ENCODE data around the gene NECAP2. TPM values are rescaled to one million over a fixed set of nuclear protein-coding genes. Genes with fewer than 3 reads are reported as not detected.

NECAP2 gene, protein sequence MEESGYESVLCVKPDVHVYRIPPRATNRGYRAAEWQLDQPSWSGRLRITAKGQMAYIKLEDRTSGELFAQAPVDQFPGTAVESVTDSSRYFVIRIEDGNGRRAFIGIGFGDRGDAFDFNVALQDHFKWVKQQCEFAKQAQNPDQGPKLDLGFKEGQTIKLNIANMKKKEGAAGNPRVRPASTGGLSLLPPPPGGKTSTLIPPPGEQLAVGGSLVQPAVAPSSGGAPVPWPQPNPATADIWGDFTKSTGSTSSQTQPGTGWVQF
- 32.8 TPM for polyA plus RNA-seq (ENCODE audit: insufficient read length)

DNA sequence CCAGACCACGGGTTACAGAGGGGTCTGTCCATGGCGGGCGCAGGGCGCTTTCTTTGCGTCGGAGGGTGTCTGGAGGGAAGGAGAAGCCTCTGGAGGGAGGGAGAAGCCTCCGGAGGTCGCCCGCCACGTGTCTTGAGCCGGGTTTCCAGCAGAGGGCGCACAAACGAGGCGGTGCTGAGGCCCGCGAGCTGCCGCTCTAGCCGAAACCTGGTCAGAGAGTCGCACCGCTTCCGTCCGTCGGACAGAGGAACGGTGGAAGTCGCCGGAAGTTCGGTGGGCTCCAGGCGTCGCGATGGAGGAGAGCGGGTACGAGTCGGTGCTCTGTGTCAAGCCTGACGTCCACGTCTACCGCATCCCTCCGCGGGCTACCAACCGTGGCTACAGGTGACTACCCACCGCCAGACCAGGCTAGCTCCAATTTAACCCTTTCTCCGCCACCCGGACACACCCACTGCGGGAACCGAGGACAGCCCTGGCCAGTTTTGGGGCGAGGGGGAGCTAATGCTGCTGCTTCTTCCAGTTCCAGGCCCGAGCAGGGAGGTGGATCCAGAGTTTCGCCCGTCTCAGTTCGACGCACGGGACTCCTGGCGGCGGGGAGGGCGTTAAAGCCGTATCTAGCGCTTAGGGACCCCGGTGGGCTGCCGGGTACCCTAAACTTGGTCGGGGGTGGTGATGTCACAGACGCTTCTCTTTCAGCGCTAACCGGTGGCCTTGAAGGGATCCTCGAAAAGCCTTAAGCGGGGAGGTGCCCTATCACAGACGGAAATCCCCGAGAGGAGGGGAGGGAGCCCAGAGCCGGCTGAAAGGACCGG is at the start of gene NECAP2:
Gene NECAP2 (plus strand): TSS at position 255 of the 812 bp plus-strand sequence. CDS start 38 bp downstream, at position 293.
- DNase-seq (ENCODE audit: low read depth): peak; percentile 81

GRCh38 chr1:16391411-16391810 is 49.1 kb upstream of the NECAP2 start:
- DNase-seq (ENCODE audit: low read depth): no peak

DNA sequence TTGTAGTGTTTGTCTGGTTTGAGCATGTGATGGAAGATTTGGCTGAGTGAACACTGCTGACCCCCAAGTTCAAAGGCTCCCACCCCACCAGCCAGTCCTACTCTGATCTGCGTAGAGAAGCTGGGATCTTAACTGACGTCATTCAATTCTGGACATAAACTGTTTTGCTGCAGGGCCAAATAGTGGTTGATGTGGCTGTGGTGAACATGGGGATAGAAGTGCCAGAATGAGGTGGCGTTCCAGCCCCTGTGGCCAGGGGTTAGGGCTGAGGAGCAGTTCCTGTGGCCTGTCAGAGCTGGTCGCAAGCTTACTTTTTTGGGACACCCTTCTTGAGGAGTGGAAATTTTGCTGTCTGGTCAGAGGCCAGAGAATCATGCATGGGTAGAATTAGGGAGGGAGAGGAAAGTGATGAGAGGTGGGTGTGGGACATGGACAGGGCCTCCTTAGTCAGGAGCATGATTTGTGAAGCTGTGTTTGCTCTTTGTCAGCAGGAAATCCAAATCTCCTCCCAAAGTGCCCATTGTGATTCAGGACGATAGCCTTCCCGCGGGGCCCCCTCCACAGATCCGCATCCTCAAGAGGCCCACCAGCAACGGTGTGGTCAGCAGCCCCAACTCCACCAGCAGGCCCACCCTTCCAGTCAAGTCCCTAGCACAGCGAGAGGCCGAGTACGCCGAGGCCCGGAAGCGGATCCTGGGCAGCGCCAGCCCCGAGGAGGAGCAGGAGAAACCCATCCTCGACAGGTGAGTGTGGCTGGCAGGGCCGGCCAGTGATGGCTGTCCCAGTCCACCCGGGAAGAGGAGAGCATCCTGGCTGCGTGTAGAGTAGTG is 47.6 kb upstream of the NECAP2 start:
- DNase-seq (ENCODE audit: low read depth): no peak

DNA sequence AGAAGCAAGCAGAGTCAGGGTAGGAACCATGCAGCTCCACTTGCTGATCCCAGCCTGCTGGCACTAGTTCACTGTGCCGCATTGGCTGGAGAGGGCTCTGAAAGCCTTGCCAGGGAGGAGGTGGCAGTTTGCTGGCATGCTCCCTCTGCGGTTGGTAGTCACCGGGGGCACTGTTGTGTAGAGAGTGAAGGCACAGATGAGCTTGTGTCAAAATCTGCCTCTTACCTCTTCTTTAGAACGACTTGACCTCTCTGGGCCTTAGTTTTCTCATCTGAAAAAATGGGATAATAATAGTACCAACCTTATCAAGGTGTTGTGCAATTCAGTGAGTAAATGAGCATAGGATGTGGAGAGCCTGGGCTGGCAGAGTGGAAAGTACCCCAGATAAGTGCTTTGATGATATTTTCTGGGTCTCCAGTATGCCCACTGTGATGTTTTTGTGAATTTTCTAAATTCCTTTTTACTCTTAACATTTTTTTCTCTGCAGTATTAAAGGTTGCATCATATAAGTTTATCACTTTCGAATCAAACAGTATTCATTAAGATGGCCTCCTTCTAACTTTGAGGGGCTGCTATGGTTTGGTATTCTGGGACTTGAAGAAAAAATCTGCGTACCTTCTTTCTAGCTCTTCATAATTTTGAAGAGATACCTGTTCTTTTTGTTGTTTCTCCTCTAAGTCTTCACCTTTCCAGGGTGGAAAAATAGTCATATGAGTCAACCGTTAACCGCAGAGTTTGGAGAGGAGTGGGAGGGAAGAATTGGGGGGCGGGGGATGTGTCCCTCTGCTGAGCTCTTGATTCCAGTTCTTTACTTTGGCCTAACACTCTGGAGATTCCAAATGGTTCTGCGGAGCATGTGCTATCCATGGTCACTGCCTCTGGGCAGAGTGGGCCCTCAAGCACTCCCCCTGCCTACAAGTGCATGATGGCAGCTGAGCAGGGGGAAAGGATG is 46.7 kb upstream of the NECAP2 start:
- no peak for DNase-seq (ENCODE audit: low read depth)

- no peak for DNase-seq (ENCODE audit: low read depth)
These were observed 45.5 kb upstream of the NECAP2 start for GRCh38 chr1:16394977-16395376.

GRCh38 chr1:16396591-16396990 is 43.9 kb upstream of the NECAP2 start:
- DNase-seq (ENCODE audit: low read depth): no peak

DNA sequence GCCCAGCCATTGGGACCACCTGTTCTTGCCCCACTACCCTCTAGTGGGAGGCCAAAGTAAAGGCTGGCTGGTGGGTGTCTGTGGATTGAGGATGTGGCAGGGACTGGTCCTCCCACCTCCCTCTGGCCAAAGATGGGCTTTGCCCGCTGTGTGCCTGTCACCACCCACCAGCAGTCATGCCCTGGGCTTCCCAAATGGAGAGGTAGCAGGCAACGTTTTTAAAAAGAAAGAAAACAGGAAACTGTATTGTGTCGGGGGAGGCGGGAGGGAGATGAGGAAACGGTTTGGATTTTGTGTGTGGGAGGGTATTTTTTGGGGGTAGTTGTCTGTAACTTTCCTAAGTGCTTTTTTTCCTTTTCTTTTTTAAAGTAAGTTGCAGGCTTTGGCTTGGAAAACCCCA is 43.4 kb upstream of the NECAP2 start:
- no peak for DNase-seq (ENCODE audit: low read depth)

DNA sequence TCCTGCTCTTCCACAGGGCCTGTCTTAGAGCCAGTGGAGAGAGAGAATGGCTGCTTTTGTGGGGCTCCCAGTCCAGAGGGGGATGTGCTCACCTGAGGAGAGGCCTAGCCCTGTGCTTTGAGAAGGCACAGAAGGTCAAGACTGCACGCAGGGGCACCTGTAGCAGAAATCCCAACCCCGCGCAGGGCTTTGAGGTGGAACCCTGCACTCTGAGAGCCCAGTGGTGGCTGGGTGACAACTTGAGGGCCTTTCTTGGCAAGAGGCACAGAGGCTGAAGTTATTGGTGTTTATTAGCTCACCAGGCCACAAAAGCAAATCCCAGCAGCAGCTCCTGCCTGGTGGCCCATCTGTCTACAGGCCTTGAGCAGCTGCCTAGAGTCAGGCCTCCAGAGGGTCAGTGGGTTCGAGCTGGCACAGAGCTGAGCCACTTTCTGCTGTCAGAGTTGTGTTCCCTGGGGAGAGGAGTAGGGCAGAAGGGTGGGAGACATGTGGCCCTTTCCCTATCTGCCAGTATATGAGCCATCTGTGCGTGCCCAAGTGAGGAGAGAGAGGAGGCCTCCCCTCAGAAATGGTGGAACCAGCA is 42.1 kb upstream of the NECAP2 start:
- no peak for DNase-seq (ENCODE audit: low read depth)

- no peak for DNase-seq (ENCODE audit: low read depth)
These were observed 37.8 kb upstream of the NECAP2 start for GRCh38 chr1:16402742-16403141.

GRCh38 chr1:16405441-16405840 is 35.1 kb upstream of the NECAP2 start:
- DNase-seq (ENCODE audit: low read depth): no peak

GRCh38 chr1:16406868-16407267 is 33.7 kb upstream of the NECAP2 start:
- no peak for DNase-seq (ENCODE audit: low read depth)

DNA sequence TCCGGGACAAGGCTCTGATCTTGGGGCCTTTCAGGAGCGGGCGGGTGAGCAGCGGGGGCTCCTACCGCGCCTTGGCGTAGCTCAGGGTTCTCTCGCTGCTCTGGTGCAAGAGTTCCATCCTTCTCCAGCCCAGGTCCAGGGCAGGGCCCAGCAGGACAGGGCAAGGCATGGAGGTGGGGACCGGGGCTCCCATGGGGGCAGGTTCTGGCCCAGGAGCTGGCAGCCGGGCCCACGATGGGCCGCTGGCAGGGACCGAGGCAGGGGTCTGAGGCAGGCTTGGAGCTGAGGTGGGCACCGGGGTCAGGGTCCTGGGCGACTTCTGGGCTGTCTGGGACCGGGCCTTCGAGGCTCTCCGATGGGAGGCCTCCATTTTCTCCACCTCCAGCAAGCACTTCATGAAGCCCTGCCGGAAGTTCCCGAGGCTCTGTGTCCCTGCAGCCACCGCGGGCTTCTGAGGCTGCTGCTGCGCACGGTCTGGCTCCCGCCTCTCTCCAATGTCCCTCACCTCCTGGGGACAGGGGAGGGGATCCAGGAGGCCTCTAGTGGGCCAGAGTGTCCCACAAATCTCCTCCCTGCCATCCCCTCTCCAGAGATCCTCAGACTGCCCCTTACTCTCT is 30.9 kb upstream of the NECAP2 start:
- no peak for DNase-seq (ENCODE audit: low read depth)

- no peak for DNase-seq (ENCODE audit: low read depth)
These were observed 29.7 kb upstream of the NECAP2 start for GRCh38 chr1:16410803-16411202.

- DNase-seq (ENCODE audit: low read depth): no peak
These were observed 27.3 kb upstream of the NECAP2 start for GRCh38 chr1:16413191-16413590.

DNA sequence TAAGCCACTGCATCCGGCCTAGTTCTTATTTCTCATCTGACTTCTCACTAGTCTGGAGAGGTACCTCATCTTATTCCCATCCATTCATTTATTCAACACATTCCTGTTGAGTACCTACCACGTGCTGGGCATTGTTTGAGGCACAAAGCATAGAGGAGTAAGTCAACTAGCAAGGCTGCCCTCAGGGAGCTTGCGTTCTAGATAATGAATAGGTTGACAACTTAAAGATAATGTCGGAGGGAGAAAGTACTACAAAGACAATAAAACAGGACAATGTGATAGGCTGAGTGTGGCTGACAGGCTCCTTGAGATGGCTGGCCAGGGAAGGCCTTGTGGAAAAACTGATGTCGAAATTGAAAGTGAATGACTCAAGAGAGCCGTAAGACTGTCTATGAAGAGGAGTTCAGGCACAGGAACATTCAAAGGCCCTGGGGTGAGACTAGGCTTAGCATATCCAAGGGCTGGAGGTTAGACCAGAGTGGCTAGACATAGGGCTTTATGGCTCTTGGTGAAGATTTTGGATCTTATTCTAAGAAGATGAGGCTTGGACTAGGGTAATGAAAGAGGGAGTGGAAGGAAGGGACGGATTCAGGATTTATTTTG is 21.6 kb upstream of the NECAP2 start:
- no peak for DNase-seq (ENCODE audit: low read depth)

DNA sequence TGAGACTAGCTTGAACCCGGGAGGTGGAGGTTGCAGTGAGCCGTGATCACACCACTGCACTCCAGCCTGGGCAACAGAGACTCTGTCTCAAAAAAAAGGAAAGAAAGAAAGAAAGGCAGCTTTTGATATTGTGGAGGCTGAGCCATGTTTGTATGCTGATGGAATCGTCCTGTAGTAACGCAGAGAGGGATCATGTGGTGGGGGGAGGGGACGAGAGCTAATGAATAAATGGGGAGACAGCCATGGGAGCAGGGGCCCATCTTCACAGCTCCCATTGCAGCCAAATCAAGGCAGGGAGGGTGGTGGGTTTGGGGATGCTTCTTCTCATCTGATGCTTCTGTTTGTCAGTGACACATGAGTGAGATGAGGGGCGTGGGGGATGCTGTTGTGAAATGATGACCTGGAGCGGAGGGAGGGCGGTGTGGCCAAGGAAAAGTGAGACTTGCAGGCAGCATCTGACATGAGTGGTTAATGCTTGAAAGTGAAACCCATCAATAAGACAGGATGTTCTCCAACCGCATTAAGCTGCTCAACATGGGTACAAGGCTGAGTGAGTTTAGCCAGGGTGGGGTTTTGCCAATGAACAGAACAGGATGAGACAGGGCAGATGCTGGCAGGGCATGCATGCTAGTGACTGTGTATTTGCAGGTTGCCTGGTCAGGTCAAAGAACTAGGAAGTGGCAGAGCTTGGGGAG is 20.0 kb upstream of the NECAP2 start:
- no peak for DNase-seq (ENCODE audit: low read depth)

DNA sequence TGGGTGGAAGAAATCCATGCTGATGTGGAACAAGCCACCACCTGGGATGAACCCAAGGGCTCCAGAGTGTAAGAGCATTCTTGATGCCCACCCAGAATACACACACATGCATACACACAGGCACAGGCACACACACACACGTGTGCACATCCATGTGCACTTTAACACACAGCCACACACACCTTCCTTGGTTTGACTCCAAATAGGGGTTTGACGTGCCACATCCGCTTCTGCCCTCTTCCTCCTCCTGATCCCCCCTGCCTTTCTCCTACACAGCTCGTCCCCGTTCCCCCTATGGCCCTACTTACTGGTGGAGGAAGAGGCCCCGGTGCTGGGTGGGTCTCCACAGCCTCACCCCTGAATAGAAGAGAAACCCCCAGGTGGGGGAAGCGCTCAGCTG is 19.3 kb upstream of the NECAP2 start:
- DNase-seq (ENCODE audit: low read depth): no peak

DNA sequence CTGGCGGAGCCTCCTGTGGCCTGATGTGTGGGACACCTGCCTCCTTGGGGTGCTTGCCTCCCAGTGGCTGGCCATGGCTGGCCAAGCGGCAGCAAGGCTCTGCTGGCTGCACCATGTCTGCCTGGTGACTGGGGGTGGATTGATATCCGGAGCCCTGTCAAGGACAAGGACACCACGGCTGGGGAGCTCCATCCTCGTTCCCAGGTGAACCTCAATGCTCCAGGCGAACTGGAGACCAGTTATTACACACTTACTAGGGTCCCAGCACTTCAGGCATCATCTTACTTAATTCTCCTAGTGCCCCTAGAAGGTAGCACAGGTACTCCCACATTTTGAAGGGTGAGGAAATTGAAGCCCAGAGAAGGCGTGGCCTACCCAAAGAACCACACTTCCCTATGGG is 18.5 kb upstream of the NECAP2 start:
- DNase-seq (ENCODE audit: low read depth): no peak
